SK-N-SH (cell line): ENCODE results near the gene PTTG1IP.

Source experiments
- MAX ChIP-seq: IDR thresholded peaks from 2 replicates; pipeline ENCODE4 v1.4.0; 2012; ENCODE audit warnings: low read depth
- MXI1 ChIP-seq: IDR thresholded peaks from 2 replicates; pipeline ENCODE4 v1.6.1; 2012; ENCODE audit warnings: mild to moderate bottlenecking, low read depth, low read length, improper control_type of control experiment
- TF ChIP-seq, protein P1 (sequence below): fragments of 200-600 bp; sonication (generic); IDR thresholded peaks from 2 replicates; pipeline ENCODE4 v1.6.1; 2017; ENCODE audit warnings: antibody characterized with exemption, mild to moderate bottlenecking, moderate library complexity

DNA sequence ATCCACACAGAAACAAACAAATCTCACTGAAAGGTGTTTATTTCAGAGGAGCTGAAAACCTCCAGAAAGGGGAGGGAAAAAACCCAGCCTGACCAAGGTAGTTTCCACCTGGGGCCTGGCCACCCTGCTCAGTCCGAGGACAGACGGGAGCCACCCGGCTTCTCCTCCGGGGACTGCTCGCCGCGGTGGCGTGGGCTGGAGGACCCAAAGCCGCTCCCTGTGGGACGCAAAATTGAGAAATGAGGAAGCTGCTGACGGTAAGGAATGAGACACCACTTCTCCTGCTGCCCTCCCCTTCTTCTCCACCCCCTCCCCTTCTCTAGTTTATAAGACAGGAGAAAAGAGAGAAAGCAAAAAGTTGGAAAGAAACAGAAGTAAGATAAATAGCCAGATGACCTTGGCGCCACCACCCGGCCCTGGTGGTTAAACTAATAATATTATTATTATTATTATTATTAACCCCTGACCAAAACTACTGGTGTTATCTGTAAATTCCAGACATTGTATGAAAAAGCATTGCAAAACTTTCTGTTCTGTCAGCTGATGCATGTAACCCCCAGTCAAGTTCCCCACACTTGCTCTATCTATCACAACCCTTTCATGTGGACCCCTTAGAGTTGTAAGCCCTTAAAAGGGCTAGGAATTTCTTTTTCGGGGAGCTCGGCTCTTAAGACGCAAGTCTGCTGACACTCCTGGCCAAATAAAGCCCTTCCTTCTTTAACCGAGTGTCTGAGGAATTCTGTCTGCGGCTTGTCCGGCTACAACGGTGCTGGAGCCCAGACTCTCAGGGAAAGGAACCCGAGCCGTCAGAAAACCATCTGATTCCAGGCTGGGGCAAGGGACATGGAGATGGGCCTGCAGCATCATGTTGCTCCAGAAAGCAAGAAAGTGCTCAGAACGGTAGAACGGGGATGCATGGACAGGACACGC lies 34.7 kb upstream of the PTTG1IP start:
- TF ChIP-seq MAX = no peak
- TF ChIP-seq MXI1 = no peak
- TF ChIP-seq, protein P1, sequence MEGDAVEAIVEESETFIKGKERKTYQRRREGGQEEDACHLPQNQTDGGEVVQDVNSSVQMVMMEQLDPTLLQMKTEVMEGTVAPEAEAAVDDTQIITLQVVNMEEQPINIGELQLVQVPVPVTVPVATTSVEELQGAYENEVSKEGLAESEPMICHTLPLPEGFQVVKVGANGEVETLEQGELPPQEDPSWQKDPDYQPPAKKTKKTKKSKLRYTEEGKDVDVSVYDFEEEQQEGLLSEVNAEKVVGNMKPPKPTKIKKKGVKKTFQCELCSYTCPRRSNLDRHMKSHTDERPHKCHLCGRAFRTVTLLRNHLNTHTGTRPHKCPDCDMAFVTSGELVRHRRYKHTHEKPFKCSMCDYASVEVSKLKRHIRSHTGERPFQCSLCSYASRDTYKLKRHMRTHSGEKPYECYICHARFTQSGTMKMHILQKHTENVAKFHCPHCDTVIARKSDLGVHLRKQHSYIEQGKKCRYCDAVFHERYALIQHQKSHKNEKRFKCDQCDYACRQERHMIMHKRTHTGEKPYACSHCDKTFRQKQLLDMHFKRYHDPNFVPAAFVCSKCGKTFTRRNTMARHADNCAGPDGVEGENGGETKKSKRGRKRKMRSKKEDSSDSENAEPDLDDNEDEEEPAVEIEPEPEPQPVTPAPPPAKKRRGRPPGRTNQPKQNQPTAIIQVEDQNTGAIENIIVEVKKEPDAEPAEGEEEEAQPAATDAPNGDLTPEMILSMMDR = no peak
